ENCODE data around the gene ERVFRD-1.
"Not testable (repeated sequence)": the region's sequence is repeated elsewhere in the genome, so short reads cannot be mapped to it uniquely, and the experiment has no call there.

Gene ERVFRD-1

GRCh38 chr6:11093626-11094410 is 17.7 kb downstream of the ERVFRD-1 start, which contains the start of gene SMIM13:
TSS of gene SMIM13 (plus strand) at chr6:11093834. CDS start at chr6:11094314, 480 bp downstream.
- DNase-seq (ENCODE audit: extremely low read depth, insufficient read length): peak; percentile 96

GRCh38 chr6:11093376-11093625 is 18.2 kb downstream of the ERVFRD-1 start:
- Histone ChIP-seq H3K36me3 (ENCODE audit: control insufficient read depth, insufficient read depth, low read length) (no peaks in the 10 kb centered on the region), H3K27me3 (replicated peaks; ENCODE audit: control insufficient read depth, insufficient read depth, low read length) (no peaks in the 10 kb centered on the region), H3K4me3 (replicated peaks; ENCODE audit: low read depth, low read length) (peak overlapping the region; percentile 94)
- DNase-seq (ENCODE audit: extremely low read depth, insufficient read length): no peak
- TF ChIP-seq, protein P1, sequence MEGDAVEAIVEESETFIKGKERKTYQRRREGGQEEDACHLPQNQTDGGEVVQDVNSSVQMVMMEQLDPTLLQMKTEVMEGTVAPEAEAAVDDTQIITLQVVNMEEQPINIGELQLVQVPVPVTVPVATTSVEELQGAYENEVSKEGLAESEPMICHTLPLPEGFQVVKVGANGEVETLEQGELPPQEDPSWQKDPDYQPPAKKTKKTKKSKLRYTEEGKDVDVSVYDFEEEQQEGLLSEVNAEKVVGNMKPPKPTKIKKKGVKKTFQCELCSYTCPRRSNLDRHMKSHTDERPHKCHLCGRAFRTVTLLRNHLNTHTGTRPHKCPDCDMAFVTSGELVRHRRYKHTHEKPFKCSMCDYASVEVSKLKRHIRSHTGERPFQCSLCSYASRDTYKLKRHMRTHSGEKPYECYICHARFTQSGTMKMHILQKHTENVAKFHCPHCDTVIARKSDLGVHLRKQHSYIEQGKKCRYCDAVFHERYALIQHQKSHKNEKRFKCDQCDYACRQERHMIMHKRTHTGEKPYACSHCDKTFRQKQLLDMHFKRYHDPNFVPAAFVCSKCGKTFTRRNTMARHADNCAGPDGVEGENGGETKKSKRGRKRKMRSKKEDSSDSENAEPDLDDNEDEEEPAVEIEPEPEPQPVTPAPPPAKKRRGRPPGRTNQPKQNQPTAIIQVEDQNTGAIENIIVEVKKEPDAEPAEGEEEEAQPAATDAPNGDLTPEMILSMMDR (IDR thresholded peaks at IDR 0.05; ENCODE audit: insufficient read depth, low read length, poor library complexity, severe bottlenecking): no peak

More at GRCh38 chr6:11093626-11094410, 17.7 kb downstream of the ERVFRD-1 start, which contains the start of gene SMIM13:
- no peaks in the 10 kb centered on the region for H3K36me3 ChIP-seq (ENCODE audit: control insufficient read depth, insufficient read depth, low read length)
- peak within 1 kb of the TSS; percentile 94 for H3K4me3 ChIP-seq (replicated peaks; ENCODE audit: low read depth, low read length)
- TF ChIP-seq, protein P1 (IDR thresholded peaks at IDR 0.05; ENCODE audit: insufficient read depth, low read length, poor library complexity, severe bottlenecking): peak; percentile 39
- no peaks in the 10 kb centered on the region for H3K27me3 ChIP-seq (replicated peaks; ENCODE audit: control insufficient read depth, insufficient read depth, low read length)

DNA sequence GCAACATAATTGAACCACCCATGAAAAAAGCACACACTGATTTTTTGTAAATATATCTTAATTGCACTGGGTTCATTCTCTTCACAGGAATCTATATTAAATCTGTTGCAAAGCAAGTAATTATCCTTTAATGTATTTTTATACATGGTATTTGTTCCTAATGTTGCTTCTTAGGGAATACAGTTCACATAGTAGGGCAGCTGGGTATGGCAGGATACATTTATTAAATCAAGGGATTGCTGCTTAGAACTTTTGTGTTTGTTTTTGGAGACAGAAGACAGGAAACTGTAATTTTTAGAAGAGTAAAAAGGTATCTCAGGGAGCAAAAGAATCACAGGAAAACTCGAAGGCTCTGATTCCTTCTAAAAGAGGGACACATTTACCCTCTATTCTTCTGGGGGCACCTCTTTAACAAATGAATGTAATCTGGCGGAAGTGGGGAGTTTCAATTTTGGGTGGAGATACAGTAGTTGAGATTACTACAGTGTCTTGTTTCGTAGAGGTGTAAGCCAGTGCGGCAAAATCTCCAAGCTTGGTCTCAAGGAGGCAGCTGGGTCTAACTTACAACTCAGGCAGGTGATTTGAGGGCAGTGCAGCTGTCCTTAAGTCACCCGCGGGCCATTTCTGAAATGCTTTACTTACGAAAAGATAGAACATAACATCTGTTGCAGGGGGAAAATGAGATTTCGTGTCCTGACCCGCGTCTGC is 18.7 kb downstream of the ERVFRD-1 start:
- Histone ChIP-seq H3K27me3 (replicated peaks; ENCODE audit: control insufficient read depth, insufficient read depth, low read length) (no peaks in the 10 kb centered on the region), H3K36me3 (ENCODE audit: control insufficient read depth, insufficient read depth, low read length) (no peaks in the 10 kb centered on the region), H3K4me3 (replicated peaks; ENCODE audit: low read depth, low read length) (peak overlapping the region; percentile 94)
- no peak for DNase-seq (ENCODE audit: extremely low read depth, insufficient read length)
- TF ChIP-seq, protein P1 (IDR thresholded peaks at IDR 0.05; ENCODE audit: insufficient read depth, low read length, poor library complexity, severe bottlenecking): no peak

DNA sequence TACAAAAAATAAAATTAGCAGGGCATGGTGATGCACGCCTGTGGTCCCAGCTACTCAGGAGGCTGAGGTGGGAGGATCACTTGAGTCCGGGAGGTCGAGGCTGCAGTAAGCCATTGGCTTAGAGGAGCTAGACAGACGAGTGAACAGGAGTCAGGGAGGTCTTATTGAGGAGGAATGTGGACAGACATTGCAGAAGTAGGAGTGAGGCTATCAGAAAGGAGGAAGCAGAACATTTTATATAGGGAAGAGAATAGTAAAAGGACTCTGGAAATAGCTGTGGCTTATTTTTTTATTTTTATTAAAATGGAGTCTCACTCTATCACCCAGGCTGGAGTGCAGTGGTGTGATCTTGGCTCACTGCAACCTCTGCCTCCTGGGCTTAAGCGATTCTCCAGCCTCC is 20.4 kb downstream of the ERVFRD-1 start:
- DNase-seq (ENCODE audit: extremely low read depth, insufficient read length); H3K36me3 ChIP-seq (ENCODE audit: control insufficient read depth, insufficient read depth, low read length); H3K4me3 ChIP-seq (replicated peaks; ENCODE audit: low read depth, low read length); H3K27me3 ChIP-seq (replicated peaks; ENCODE audit: control insufficient read depth, insufficient read depth, low read length): not testable (repeated sequence)

GRCh38 chr6:11089695-11090094 is 21.8 kb downstream of the ERVFRD-1 start:
- Histone ChIP-seq H3K4me3 (replicated peaks; ENCODE audit: low read depth, low read length) (no peak overlapping the region), H3K27me3 (replicated peaks; ENCODE audit: control insufficient read depth, insufficient read depth, low read length) (no peaks in the 10 kb centered on the region), H3K36me3 (ENCODE audit: control insufficient read depth, insufficient read depth, low read length) (no peaks in the 10 kb centered on the region)
- TF ChIP-seq, protein P1 (IDR thresholded peaks at IDR 0.05; ENCODE audit: insufficient read depth, low read length, poor library complexity, severe bottlenecking): no peak
- DNase-seq (ENCODE audit: extremely low read depth, insufficient read length): no peak

GRCh38 chr6:11087141-11087812 is 24.2 kb downstream of the ERVFRD-1 start:
- not testable (repeated sequence) for H3K27me3 ChIP-seq (replicated peaks; ENCODE audit: control insufficient read depth, insufficient read depth, low read length); H3K36me3 ChIP-seq (ENCODE audit: control insufficient read depth, insufficient read depth, low read length); H3K4me3 ChIP-seq (replicated peaks; ENCODE audit: low read depth, low read length); DNase-seq (ENCODE audit: extremely low read depth, insufficient read length)

All from GM06990 (cell line).